HG02884 (cell line): ENCODE measurements around the gene DGCR8.

Experiments
- ATAC-seq: cut with Tn5 transposase; IDR thresholded peaks from one replicate; pipeline ENCODE4 v1.9.1; 2021; ENCODE audit warnings: mild to moderate bottlenecking, moderate library complexity; ENCODE audit not compliant: unreplicated experiment

DGCR8 gene

GRCh38 chr22:20135265-20135664 is 55.2 kb downstream of the DGCR8 start:
- ATAC-seq: no peak

GRCh38 chr22:20135806-20136602 is 56.0 kb downstream of the DGCR8 start:
- ATAC-seq: no peak

DNA sequence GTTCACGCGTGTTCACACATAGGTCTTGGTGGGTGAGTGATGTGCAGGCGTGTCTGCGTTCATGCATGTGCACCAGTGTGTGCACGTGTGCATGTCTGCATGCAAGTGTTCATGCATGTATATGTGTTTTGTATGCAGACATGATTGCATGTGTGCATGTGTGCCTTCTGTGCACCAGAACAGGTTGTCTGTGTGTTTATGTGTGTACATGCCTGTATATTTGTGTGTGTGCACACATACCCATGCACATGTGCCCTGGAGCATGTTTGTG is 56.5 kb downstream of the DGCR8 start:
- no peak for ATAC-seq

DNA sequence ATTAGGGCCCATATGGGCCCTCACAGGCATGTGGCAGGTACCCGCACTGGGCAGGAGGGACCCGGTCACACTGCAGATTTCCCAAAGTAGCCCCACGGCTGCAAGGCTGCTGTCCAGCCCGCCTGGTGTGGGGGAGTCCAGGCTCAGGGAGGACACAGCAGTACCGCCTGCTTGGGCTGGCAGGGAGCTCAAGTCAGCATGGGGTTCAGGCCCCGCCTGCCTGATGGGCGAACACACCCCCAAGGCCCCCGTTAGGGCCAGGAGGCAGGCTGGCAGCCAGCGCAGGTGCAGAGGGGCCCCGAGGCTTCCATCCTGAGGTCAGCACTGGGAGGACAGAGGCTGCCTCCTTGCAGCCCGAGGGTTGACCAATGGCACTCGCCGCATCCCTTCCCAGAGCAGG is 57.1 kb downstream of the DGCR8 start:
- ATAC-seq: no peak

- ATAC-seq: no peak
Measured at GRCh38 chr22:20137671-20138416, 57.8 kb downstream of the DGCR8 start.

GRCh38 chr22:20138417-20138738 is 58.3 kb downstream of the DGCR8 start:
- ATAC-seq: no peak

DNA sequence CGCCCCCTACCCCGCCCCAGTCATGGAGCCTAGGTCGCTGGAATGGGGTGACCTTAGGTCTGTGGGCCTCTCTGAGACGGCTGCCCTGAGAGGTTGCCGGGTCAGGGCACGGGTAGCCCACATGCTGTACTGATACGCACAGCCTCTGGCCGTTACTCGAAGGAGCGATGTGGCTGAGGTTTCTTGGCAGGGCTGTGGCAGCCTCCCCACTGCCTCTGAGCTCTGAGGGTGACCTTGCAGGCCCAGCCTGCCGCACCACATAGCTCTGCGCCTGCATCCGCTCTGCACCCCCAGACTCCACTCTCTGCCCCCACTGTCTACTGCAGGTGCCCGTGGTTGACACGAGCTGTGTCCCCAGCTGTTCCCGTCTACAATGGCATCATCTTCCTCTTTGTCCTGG is 58.8 kb downstream of the DGCR8 start:
- no peak for ATAC-seq

DNA sequence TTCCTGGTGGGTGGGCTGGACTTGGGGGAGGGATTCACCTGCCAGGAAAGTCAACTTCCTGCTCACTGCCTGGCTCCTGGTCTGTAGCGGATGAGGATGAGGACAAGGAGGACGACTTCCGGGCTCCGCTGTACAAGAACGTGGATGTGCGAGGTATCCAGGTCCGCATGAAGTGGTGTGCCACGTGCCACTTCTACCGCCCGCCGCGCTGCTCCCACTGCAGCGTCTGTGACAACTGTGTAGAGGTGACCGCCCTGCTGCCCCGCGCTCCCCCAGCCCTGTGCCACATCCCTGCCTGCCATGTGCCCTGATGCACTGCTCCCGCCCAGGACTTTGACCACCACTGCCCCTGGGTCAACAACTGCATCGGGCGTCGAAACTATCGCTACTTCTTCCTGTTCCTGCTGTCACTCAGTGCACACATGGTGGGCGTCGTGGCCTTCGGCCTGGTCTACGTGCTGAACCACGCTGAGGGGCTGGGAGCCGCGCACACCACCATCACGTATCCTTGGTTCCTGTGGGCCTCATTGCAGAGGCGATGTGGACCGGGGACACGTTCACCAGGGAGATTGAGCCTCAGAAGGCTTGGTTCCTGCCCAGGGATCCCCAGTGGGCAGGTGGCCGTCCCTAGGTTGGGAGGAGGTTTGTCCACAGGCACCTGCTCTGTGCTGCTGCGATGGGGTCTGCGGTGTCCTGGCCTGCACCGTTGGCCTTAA is 59.5 kb downstream of the DGCR8 start:
- ATAC-seq: no peak

DNA sequence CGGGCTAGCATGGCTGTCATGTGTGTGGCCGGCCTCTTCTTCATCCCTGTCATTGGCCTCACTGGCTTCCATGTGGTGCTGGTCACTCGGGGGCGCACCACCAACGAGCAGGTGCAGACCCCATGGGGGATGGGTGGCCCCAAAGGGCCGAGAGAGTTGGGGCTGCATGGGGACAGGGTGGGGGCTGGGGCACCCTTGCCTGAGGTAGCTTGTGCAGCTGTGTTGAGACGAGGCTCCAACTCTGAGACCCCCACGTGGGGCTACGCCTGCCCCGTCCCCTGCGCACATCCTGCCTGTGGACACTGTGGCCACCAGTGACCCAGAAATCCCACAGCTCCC is 60.0 kb downstream of the DGCR8 start:
- no peak for ATAC-seq

DNA sequence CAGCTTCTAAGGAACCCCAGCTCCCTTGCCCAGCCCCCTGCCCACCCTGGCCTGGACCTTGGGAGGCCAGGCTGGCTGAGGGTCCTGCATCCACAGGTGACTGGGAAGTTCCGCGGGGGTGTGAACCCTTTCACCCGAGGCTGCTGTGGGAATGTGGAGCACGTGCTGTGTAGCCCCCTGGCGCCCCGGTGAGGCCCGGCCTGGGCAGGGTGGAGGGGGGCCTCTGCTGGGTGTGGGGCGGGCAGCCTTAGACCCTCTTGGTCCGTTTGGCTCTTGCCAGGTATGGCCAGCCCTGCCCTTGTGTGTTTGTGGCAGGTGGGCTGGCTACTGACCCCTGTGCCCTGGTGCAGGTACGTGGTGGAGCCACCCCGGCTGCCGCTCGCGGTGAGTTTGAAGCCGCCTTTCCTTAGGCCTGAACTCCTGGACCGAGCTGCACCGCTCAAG is 60.5 kb downstream of the DGCR8 start:
- no peak for ATAC-seq

DNA sequence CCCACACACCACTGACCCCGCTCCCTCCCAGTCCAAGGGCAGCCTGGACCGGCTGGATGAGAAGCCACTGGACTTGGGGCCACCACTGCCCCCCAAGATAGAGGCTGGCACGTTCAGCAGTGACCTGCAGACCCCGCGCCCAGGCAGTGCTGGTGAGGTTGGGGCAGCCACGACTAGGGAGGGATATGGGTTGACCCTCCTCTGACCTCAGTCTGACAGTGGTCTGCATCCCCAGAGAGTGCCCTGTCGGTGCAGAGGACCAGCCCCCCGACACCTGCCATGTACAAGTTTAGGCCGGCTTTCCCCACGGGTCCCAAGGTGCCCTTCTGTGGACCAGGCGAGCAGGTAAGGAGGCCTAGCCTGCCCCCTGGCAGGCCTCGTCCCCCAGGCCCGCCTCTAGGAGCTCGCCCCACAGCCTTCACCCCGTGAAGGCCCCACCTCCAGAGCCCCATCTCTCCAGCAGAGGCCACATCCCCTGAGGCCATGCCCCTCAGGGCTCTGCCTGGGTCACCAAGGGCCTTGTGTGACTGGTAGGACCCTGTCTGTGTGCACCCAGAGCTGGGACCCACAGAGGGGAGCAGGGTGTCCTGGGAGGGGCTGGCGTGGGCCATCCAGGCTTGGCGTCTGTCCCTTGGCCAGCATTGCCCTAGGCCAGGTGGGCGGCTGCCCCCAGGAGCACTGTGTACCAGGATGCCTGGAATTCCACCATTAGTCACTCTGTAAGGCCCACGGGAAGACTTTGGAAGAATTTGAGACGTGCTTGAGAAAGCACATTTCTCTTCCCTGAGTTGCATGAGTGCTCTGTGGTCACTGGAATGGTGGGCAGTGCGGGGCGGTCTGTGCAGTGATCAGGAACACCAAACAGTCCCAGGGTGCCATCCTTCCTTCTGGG is 61.4 kb downstream of the DGCR8 start:
- no peak for ATAC-seq

DNA sequence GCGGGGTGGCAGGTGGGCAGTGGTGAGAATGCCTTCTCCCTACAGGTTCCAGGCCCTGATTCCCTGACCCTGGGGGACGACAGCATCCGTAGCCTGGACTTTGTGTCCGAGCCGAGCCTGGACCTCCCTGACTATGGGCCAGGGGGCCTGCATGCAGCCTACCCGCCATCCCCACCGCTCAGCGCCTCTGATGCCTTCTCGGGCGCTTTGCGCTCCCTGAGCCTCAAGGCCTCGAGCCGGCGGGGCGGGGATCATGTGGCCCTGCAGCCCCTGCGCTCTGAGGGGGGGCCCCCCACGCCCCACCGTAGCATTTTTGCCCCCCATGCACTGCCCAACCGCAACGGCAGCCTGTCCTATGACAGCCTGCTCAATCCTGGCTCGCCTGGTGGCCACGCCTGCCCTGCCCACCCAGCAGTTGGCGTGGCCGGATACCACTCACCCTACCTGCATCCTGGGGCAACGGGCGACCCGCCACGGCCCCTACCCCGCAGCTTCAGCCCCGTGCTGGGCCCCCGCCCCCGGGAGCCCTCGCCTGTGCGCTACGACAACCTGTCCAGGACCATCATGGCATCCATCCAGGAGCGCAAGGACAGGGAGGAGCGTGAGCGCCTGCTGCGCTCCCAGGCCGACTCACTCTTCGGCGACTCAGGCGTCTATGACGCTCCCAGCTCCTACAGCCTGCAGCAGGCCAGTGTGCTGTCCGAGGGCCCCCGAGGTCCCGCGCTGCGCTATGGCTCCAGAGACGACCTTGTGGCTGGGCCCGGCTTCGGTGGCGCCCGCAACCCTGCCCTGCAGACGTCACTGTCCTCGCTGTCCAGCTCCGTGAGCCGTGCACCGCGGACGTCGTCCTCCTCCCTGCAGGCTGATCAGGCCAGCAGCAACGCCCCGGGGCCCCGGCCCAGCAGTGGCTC is 62.9 kb downstream of the DGCR8 start:
- ATAC-seq: no peak

DNA sequence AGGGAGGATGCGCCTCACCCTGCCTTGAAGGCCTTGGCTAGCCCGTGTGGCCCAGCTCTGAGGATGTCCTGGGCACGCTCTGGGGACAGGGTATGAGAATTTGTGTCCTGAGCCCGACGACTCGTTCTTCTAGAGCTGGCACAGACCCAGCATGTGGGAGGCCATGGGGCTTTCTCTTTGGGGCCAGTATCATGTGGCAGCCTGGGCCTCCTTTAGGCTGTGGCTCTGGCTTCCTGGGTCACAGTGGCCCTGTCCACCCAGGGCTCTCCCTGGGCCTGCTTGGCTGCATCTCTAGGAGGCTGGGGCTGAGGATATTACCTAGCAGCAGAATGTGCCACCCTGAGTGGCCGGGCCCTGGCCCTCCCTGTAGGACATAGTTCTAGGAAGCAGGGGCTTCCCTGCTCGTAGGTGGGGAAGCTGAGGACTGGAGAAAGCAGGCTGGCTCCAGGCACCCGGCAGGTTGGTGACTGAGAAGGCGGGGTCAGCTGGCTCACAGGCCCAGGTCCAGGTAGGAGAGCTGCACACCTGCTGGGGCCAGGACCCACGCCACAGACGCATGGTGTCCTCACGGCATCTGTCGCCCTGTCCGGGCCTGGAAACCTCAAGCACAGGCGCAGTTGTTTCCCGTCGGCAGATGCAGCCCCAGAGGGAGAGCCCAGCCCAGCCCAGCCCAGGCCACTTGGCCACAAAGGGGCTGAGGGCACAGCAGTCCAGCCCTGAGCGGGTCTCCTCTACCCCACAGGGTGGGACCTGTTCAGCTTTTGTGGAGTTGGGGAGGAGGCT is 64.0 kb downstream of the DGCR8 start:
- ATAC-seq: no peak

DNA sequence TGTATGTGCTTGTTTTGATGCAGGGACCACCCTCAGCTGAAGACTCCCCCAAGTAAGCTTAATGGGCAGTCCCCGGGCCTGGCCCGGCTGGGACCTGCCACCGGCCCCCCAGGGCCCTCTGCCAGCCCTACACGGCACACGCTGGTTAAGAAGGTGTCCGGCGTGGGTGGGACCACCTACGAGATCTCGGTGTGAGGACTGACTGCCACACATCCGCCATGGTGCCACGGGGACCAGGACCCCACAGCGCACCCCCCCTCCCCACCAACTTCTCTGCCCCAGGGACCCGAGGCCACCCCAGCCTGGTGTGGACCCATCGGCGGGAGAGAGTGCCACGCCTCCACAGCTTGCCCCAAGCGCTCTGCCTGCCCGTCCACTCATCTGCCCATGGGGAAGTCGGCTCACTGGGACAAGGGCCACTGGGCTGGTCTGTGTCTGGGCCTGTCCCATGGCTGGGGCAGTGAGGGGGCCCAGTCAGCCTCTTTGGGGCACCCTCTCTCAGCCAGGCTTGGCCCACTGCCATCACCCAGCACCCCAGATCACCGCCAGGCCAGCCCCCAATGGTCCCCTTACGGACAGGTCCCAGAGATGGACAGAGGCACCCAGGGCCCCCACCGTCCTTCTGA is 65.3 kb downstream of the DGCR8 start:
- no peak for ATAC-seq

DNA sequence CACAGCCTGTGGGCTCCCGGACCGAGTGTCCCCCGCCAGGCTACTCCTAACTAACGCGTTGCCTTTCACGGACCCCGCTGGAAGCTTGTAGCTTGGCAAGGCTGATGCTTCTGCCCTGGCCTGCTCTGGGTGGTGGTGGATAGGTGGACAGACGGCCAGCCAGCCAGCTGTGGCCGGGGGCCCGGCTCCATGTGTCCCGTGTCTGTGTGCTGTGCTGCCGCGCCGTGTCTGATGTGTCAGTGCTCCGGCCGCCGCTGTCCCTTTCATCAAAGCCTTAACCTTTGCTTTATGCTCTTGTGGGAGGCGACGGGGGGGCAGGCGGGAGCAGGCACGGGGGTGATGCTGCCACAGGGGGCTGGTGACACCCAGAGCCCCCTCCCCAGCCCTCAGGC is 65.8 kb downstream of the DGCR8 start:
- ATAC-seq: no peak

DNA sequence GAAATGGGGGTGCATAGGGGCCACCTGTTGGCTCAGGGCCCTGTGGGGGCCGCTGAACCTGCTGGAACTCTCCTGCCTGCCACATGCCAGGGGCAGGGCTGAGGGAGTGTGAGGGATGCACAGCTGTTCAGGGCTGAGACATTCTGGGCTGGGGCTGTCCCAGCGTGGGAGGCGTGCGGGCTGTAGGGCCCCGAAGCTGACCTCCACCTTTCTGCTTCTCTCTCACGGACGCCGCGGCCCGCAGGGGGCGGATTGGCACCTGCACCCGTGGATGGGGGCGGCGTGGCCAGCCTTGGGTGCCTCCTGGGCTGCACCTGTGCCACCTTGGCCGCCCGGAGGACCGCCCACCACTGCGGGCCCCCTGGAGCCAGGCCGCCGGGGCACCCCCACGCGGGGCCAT is 66.7 kb downstream of the DGCR8 start:
- ATAC-seq: no peak

DNA sequence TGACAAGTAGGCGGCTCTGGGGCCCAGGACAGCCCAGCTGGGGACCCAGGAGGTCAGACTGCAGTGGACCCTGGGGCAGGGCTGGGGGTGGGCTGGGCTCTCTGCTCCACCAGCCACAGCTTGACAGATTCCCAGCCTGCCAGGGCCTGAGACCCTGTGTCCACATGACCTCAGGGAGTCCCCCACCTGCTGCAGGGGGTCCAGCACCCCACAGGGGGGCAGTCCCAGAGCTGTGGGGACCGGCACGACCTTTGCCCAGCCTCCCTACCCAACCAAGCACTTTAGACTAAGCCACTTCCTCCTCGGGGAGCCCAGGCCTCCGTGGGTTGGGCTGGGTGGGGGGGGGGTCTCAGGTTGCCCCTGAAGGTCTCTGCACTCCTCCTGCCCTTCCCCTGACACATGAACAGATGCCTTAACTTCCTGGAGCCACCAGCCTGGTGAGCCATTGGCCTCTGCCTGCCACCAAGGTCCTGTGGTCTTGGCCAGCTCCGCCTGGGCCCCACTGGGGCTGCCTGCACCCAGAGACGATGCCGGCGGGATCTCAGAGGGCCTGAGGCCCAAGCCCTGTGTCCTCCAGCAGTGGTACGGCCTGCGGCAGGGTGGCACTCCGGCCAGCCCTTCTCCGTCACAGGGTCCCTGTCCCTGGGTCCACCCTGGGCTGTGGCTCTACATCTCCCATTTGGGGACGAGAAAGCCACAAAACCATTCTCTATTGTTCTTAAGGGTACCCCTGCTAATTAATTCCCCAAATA is 67.4 kb downstream of the DGCR8 start:
- ATAC-seq: no peak

- no peak for ATAC-seq
Measured at GRCh38 chr22:20148414-20148813, 68.4 kb downstream of the DGCR8 start.
